Astrocyte of the spinal cord (primary cell): ENCODE results near the gene ACRV1.

Source experiments
- DNase-seq: peaks from one replicate; pipeline ENCODE4 v3.0.0; 2011; ENCODE audit warnings: low read depth, low spot score
- H3K4me3 ChIP-seq: 2 replicates; pipeline ENCODE4 v1.5.1; 2011; ENCODE audit warnings: low read depth, mild to moderate bottlenecking, low read length, moderate library complexity
- in situ Hi-C: cut with HindIII; loops from 2 replicates; pipeline ENCODE4 v1.10.0; 2017; ENCODE audit warnings: low sequenced_read_pairs
- TF ChIP-seq, protein P1 (sequence below): IDR thresholded peaks from 2 replicates; pipeline ENCODE4 v1.5.1; 2012; ENCODE audit warnings: low read depth, mild to moderate bottlenecking, low read length, inconsistent platforms

The ACRV1 gene

DNA sequence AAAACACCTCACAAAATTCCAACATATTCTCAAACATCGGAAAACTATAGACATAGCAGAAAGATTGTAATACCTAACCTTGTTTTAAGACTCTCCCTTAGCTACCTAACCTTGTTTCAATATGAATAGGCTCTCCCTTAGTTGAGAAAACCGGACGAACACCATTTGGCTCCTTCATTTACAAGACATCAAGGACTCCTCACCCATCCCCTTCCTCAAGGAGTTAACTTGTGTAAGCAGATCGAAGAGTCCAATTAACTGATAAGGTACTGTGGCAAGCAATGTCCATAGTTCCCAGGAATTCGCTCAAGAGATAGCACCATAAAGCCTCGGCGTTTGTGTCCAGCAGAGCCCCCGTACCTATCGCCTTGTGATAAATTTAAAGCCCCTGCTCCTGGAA is 4.6 kb upstream of the ACRV1 start:
- in situ Hi-C loops = no loop called here
- DNase-seq = no peak
- TF ChIP-seq, protein P1, sequence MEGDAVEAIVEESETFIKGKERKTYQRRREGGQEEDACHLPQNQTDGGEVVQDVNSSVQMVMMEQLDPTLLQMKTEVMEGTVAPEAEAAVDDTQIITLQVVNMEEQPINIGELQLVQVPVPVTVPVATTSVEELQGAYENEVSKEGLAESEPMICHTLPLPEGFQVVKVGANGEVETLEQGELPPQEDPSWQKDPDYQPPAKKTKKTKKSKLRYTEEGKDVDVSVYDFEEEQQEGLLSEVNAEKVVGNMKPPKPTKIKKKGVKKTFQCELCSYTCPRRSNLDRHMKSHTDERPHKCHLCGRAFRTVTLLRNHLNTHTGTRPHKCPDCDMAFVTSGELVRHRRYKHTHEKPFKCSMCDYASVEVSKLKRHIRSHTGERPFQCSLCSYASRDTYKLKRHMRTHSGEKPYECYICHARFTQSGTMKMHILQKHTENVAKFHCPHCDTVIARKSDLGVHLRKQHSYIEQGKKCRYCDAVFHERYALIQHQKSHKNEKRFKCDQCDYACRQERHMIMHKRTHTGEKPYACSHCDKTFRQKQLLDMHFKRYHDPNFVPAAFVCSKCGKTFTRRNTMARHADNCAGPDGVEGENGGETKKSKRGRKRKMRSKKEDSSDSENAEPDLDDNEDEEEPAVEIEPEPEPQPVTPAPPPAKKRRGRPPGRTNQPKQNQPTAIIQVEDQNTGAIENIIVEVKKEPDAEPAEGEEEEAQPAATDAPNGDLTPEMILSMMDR = no peak

DNA sequence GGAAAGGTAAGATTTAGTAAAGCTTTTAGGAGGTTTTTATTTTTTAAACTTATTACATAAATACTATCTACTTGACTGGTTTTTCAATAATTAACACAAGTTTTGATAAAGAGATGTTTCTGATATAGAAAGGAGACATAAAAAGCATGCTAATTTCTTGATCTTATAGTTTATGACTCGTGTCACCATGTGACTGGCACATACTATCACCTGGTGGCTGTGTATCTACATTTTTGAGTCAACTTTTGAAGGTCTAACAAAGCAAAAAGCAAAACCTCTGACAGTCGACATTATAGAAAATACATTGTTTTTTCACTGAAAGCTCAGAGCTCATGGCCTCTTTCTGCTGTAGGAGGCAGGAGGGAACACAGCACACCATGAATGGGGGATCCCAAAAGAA is 810 bp downstream of the ACRV1 start:
- TF ChIP-seq, protein P1 = no peak
- in situ Hi-C loops = no loop called here
- no peak for DNase-seq
- H3K4me3 ChIP-seq = no peak overlapping the region

More for the DNA sequence above, 4.6 kb upstream of the ACRV1 start:
- H3K4me3 ChIP-seq = no peak overlapping the region

DNA sequence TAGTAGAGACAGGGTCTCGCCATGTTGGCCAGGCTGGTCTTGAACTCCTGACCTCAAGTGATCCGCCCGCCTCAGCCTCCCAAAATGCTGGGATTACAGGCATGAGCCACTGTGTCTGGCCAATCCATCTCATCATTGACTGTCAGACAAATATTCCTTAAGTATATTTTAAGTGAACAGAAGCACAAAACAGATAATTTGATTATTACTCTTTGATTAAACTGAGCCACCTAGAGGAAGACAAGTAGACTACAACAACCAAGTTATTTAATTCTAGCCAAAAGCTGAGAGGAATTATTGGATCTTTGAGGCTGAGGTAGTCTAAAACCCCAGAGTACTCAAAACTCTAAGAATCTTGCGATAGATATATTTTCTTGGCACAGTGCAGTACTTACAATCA is 1.2 kb downstream of the ACRV1 start:
- TF ChIP-seq, protein P1 = peak; percentile 18
- in situ Hi-C loops = no loop called here
- H3K4me3 ChIP-seq = no peak overlapping the region
- DNase-seq = no peak

DNA sequence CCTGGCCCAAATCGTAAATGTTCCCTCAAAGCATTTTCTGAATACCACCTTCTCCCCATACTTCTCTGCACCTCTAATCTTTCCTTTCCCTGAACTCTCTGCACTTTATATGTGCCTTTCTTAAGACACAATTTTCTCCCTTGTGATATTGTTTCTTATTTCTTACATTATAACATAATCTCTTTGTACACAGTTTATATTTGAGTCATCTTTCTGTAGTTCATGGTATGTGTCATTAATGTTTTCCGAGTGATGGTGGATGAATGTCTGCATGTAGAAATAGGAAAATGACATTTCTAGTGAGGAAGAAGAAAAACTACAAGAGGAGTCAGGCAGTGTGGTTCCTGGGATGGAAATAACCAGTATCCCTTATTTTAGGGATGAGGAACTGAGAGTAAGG is 5.5 kb downstream of the ACRV1 start:
- TF ChIP-seq, protein P1 = no peak
- DNase-seq = no peak
- in situ Hi-C loops = no loop called here
- no peak overlapping the region for H3K4me3 ChIP-seq

DNA sequence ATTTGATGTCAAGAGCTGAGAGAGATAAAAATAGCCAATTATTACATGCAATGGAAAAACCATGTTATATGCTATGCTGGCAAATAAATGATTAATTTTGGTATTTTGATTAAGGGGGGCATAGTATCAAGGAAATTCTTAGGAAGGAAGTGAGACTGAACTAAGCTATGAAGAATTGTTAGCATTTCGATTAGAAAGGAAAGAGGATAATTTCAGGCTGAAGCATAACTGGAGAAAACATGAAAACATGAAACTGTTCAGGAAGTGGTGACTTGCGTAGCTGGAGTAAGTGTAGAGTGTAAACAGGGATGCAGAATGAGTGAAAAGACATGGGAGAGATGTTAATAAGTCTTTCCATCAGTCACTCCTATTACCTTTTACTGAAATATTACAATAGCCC is 6.4 kb downstream of the ACRV1 start:
- TF ChIP-seq, protein P1 = no peak
- no peak for DNase-seq
- H3K4me3 ChIP-seq = no peak overlapping the region
- in situ Hi-C loops = no loop called here

DNA sequence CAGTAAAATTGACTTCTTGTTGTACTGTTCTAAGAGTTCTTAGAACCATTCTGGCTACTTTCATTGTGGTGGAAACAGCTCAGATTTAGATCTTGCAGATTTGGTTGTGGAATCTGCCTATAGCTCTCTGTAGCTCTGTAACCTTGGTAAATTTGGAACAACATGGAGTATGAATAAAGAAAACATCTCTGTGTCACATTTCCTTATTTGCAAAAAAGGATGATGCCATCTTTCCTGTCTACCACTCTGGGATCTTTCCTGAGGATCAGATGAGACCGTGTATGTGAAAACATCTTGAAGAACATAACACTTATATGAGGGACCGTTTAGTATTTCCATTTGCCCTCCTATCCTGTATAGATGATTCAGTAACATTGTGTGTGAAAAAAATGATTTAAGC is 9.1 kb downstream of the ACRV1 start:
- TF ChIP-seq, protein P1 = no peak
- in situ Hi-C loops = no loop called here
- no peak overlapping the region for H3K4me3 ChIP-seq
- DNase-seq = no peak

DNA sequence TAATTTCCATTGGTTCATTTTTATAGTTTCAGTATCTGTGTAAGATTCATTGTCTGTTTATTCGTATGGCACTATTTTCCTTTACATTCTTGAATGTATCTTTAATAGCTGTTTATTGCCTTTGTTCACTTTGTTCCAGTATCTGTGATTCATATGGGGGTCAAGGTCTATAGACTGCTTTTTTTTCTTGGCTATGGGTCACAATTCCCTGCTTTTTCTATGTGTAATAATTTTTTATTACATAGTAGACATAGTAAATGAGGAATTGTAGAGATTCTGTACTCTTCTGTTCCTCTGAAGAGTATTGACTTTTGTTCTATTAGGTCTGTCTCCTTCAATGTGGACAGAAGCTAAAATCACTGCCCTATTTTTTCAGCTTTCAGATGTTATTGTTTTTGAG is 10.5 kb downstream of the ACRV1 start:
- no peak overlapping the region for H3K4me3 ChIP-seq
- in situ Hi-C loops = no loop called here
- no peak for DNase-seq
- TF ChIP-seq, protein P1 = no peak
